GM23338 (cell line): ENCODE measurements around the gene DAD1. TPM values are rescaled to one million over a fixed set of nuclear protein-coding genes. Genes with fewer than 3 reads are reported as not detected.
A peak's percentile ranks its signal among the peaks of the same experiment; 100 is the strongest.

Experiments used
- ATAC-seq: fragments of 200-7000 bp; cut with Tn5 transposase; 3 replicates; pipeline ENCODE4 v1.9.1; 2020
- DNase-seq: peaks from one replicate; pipeline ENCODE4 v3.0.0-alpha.2; 2015; ENCODE audit warnings: low spot score
- H2AFZ ChIP-seq: fragments of 200-600 bp; sonication (generic); 2 replicates; pipeline ENCODE4 v1.8.0; 2016; ENCODE audit warnings: antibody characterized with exemption, mild to moderate bottlenecking, moderate library complexity
- H3F3A ChIP-seq: fragments of 200-600 bp; sonication (generic); replicated peaks from 2 replicates; pipeline ENCODE4 v1.8.0; 2017; ENCODE audit warnings: antibody characterized with exemption, mixed run types, low read depth
- H3K27ac ChIP-seq: fragments of 200-600 bp; sonication (generic); 2 replicates; pipeline ENCODE4 v1.6.1; 2016; ENCODE audit warnings: low read depth
- H3K27me3 ChIP-seq: fragments of 200-600 bp; sonication (generic); 2 replicates; pipeline ENCODE4 v1.8.0; 2016; ENCODE audit warnings: mild to moderate bottlenecking, mixed run types, moderate library complexity; ENCODE audit not compliant: insufficient read depth
- H3K36me3 ChIP-seq: fragments of 200-600 bp; sonication (generic); 2 replicates; pipeline ENCODE4 v1.8.0; 2016; ENCODE audit warnings: mild to moderate bottlenecking; ENCODE audit not compliant: insufficient read depth
- H3K4me1 ChIP-seq: fragments of 200-600 bp; sonication (generic); 2 replicates; pipeline ENCODE4 v1.8.0; 2016; ENCODE audit warnings: mild to moderate bottlenecking, moderate library complexity; ENCODE audit not compliant: insufficient read depth
- H3K4me2 ChIP-seq: fragments of 200-600 bp; sonication (generic); 2 replicates; pipeline ENCODE4 v1.7.1; 2017; ENCODE audit warnings: mixed run types
- H3K4me3 ChIP-seq: fragments of 200-600 bp; sonication (generic); 2 replicates; pipeline ENCODE4 v1.6.1; 2016; ENCODE audit warnings: mixed run types
- H3K79me2 ChIP-seq: fragments of 200-600 bp; sonication (generic); replicated peaks from 2 replicates; pipeline ENCODE4 v1.8.0; 2017; ENCODE audit warnings: mild to moderate bottlenecking; ENCODE audit not compliant: insufficient read depth
- H3K9me2 ChIP-seq: fragments of 200-600 bp; sonication (generic); 2 replicates; pipeline ENCODE4 v1.8.0; 2017; ENCODE audit not compliant: insufficient read depth
- H4K20me1 ChIP-seq: fragments of 200-600 bp; sonication (generic); replicated peaks from 2 replicates; pipeline ENCODE4 v1.8.0; 2017; ENCODE audit warnings: mild to moderate bottlenecking; ENCODE audit not compliant: insufficient read depth
- H3K27ac Mint-ChIP-seq: 2 replicates; pipeline ENCODE4 v1.8.0; 2020; ENCODE audit warnings: inconsistent platforms, mild to moderate bottlenecking, moderate library complexity, mixed read lengths
- H3K27me3 Mint-ChIP-seq: 3 replicates; pipeline ENCODE4 v1.8.0; 2022; ENCODE audit warnings: low read depth, mild to moderate bottlenecking, moderate library complexity, mixed read lengths, inconsistent platforms; ENCODE audit not compliant: insufficient read depth, poor library complexity
- H3K36me3 Mint-ChIP-seq: 3 replicates; pipeline ENCODE4 v1.8.0; 2021; ENCODE audit warnings: low read depth, mild to moderate bottlenecking, inconsistent platforms, moderate library complexity, mixed read lengths
- H3K4me1 Mint-ChIP-seq: 3 replicates; pipeline ENCODE4 v1.8.0; 2020; ENCODE audit warnings: mild to moderate bottlenecking, inconsistent platforms, mixed read lengths
- H3K4me3 Mint-ChIP-seq: 3 replicates; pipeline ENCODE4 v1.8.0; 2021; ENCODE audit warnings: moderate library complexity, mild to moderate bottlenecking, inconsistent platforms, mixed read lengths
- H3K9me3 Mint-ChIP-seq: 3 replicates; pipeline ENCODE4 v1.8.0; 2020; ENCODE audit warnings: moderate library complexity, mild to moderate bottlenecking, inconsistent platforms, mixed read lengths
- CREB1 ChIP-seq: fragments of 250-450 bp; sonication (Bioruptor Pico); IDR thresholded peaks from 2 replicates; pipeline ENCODE4 v1.5.0; 2020; ENCODE audit warnings: low read depth, mild to moderate bottlenecking, moderate library complexity
- CTCF ChIP-seq, 2 experiments: fragments of 200-600 bp in 1 of 2; sonication (generic) in 1 of 2; conservative IDR thresholded peaks; 2 replicates each; pipeline versions ENCODE4 v1.5.1 to v1.6.1; 2016 to 2017; ENCODE audit warnings: antibody characterized with exemption in 2 of 2, low read depth in 2 of 2, mild to moderate bottlenecking in 2 of 2, moderate library complexity in 1 of 2
- ETS1 ChIP-seq: IDR thresholded peaks from 2 replicates; pipeline ENCODE4 v1.6.1; 2016; ENCODE audit warnings: antibody characterized with exemption
- EZH2 ChIP-seq: fragments of 200-600 bp; sonication (generic); IDR thresholded peaks from one replicate; pipeline ENCODE4 v1.8.0; 2017; ENCODE audit warnings: antibody characterized with exemption, mild to moderate bottlenecking, low read depth; ENCODE audit not compliant: unreplicated experiment
- EZH2phosphoT487 ChIP-seq: fragments of 200-600 bp; sonication (generic); IDR thresholded peaks from one replicate; pipeline ENCODE4 v1.8.1; 2018; ENCODE audit warnings: antibody characterized with exemption; ENCODE audit not compliant: unreplicated experiment
- NANOG ChIP-seq: IDR thresholded peaks from 2 replicates; pipeline ENCODE4 v1.6.1; 2016; ENCODE audit warnings: antibody characterized with exemption, borderline replicate concordance
- POLR2AphosphoS5 ChIP-seq: IDR thresholded peaks from 2 replicates; pipeline ENCODE4 v1.6.1; 2016; ENCODE audit warnings: antibody characterized with exemption, low read depth
- STAT1 ChIP-seq: IDR thresholded peaks from one replicate; pipeline ENCODE4 v1.6.1; 2016; ENCODE audit warnings: antibody characterized with exemption; ENCODE audit not compliant: unreplicated experiment
- ZNF114 ChIP-seq: fragments of 250-450 bp; sonication (Bioruptor Pico); IDR thresholded peaks from 2 replicates; pipeline ENCODE4 v1.5.0; 2020; ENCODE audit warnings: mild to moderate bottlenecking, moderate library complexity
- ZNF331 ChIP-seq: fragments of 250-450 bp; sonication (Bioruptor Pico); IDR thresholded peaks from 2 replicates; pipeline ENCODE4 v1.5.0; 2020; ENCODE audit warnings: low read depth, mild to moderate bottlenecking, moderate library complexity
- ZNF462 ChIP-seq: fragments of 250-450 bp; sonication (Bioruptor Pico); IDR thresholded peaks from 2 replicates; pipeline ENCODE4 v1.5.0; 2020; ENCODE audit warnings: mild to moderate bottlenecking, moderate library complexity
- polyA plus RNA-seq: library from polyadenylated mRNA; unstranded; fragments of >200 nt; fragmentation: Nextera tagmentation; extraction: Ambion mirVana; gene quantifications from 2 replicates; pipeline ENCODE4 v1.2.1, GENCODE V29; 2016
- total RNA-seq: library from RNA; depleted of rRNA; stranded (reverse); fragments of >200 nt; shearing (Covaris generic); gene quantifications from 2 replicates; pipeline ENCODE4 v1.2.3, GENCODE V29; 2014

The DAD1 gene
- total and polyA plus RNA-seq, 2 experiments from 2014 or later, result 180 to 252 TPM

- Histone ChIP-seq H3K9me2 (no peaks in the 10 kb centered on the region), H3K27me3 (no peaks in the 10 kb centered on the region), H3K4me1 (peaks cover 11% of the 10 kb centered on the region), H3F3A (peaks cover under 1% of the 10 kb centered on the region; the same call in 1 of the 2 replicates), H3K79me2 (peaks cover 32% of the 10 kb centered on the region), H3K36me3 (peaks cover 8% of the 10 kb centered on the region; the same call in 1 of the 2 replicates), H3K4me2 (no peak overlapping the region), H3K4me3 (no peak overlapping the region), H3K27ac (no peak overlapping the region; the same call in 1 of the 2 replicates), H4K20me1 (no peaks in the 10 kb centered on the region), H2AFZ (no peak overlapping the region)
- Mint-ChIP-seq H3K4me1 (peaks cover 11% of the 10 kb centered on the region), H3K9me3 (no peaks in the 10 kb centered on the region), H3K27me3 (peaks cover 3% of the 10 kb centered on the region), H3K36me3 (peaks cover 23% of the 10 kb centered on the region), H3K4me3 (no peak overlapping the region), H3K27ac (no peak overlapping the region)
- ATAC-seq (no peak), DNase-seq (no peak)
- TF ChIP-seq CTCF (conservative IDR thresholded peaks at IDR 0.05; ENCODE audit: low read depth in 2 of 2) (no peak), CREB1 (no peak)
Measured at GRCh38 chr14:22563987-22564386, 25.0 kb downstream of the DAD1 start.

- peaks cover 5% of the 10 kb centered on the region for H3K27me3 Mint-ChIP-seq
- H2AFZ ChIP-seq, result no peak overlapping the region
- H3K79me2 ChIP-seq, result peaks cover 11% of the 10 kb centered on the region
- H3F3A ChIP-seq, result peaks cover 12% of the 10 kb centered on the region; the same call in 1 of the 2 replicates
- H3K36me3 ChIP-seq, result peaks cover 8% of the 10 kb centered on the region; the same call in 1 of the 2 replicates
- H3K4me2 ChIP-seq, result no peak overlapping the region
- H3K4me1 ChIP-seq, result peaks cover 26% of the 10 kb centered on the region
- H3K9me2 ChIP-seq, result no peaks in the 10 kb centered on the region
- H4K20me1 ChIP-seq, result no peaks in the 10 kb centered on the region
- ATAC-seq (no peak), DNase-seq (no peak)
- H3K9me3 Mint-ChIP-seq, result peaks cover 3% of the 10 kb centered on the region; the same call in 1 of the 3 replicates
- no peak overlapping the region for H3K4me3 Mint-ChIP-seq
- no peak overlapping the region for H3K4me3 ChIP-seq
- H3K27ac ChIP-seq, result 0 out of 2 replicates have a peak overlapping the region, but pooled peaks have one; percentile 14
- H3K27ac Mint-ChIP-seq, result no peak overlapping the region
- H3K36me3 Mint-ChIP-seq, result peaks cover 19% of the 10 kb centered on the region; the same call in 2 of the 3 replicates
- H3K27me3 ChIP-seq, result no peaks in the 10 kb centered on the region
- H3K4me1 Mint-ChIP-seq, result peaks cover 24% of the 10 kb centered on the region
- TF ChIP-seq ZNF114 (CRISPR knock-in tag), result no peak
- TF ChIP-seq ETS1, result no peak
- no peak for TF ChIP-seq EZH2
- no peak for TF ChIP-seq NANOG
- no peak for TF ChIP-seq ZNF331
- TF ChIP-seq EZH2phosphoT487, result no peak
- TF ChIP-seq CREB1, result no peak
- no peak for TF ChIP-seq ZNF462 (CRISPR knock-in tag)
- no peak for TF ChIP-seq POLR2AphosphoS5
- TF ChIP-seq STAT1, result no peak
Measured at GRCh38 chr14:22561661-22562579, 27.1 kb downstream of the DAD1 start.
